Tibial nerve (tissue), 4 donors: ENCODE data around the gene MIA2.

Source experiments
- CTCF ChIP-seq, 5 experiments: fragments of 200-600 bp in 3 of 5; fragments of 450-650 bp in 2 of 5; sonication (generic) in 3 of 5; IDR thresholded peaks; one replicate each; pipeline ENCODE4 v1.5.1; 2016 to 2019; ENCODE audit warnings: antibody characterized with exemption in 5 of 5, mild to moderate bottlenecking in 3 of 5, moderate library complexity in 2 of 5
- EP300 ChIP-seq, 2 donors: sonication (generic); formaldehyde crosslinking; IDR thresholded peaks; one replicate each; pipeline ENCODE4 v1.6.1; 2017; ENCODE audit warnings: antibody characterized with exemption in 2 of 2, mild to moderate bottlenecking in 1 of 2
- POLR2A ChIP-seq, 2 donors: fragments of 450-650 bp; IDR thresholded peaks; one replicate each; pipeline ENCODE4 v1.6.1; 2017; ENCODE audit warnings: antibody characterized with exemption in 2 of 2, mild to moderate bottlenecking in 2 of 2, moderate library complexity in 2 of 2

GRCh38 chr14:39272918-39273317 lies 39.2 kb downstream of the MIA2 start:
- TF ChIP-seq CTCF (IDR thresholded peaks at IDR 0.05) (no peak), POLR2A (IDR thresholded peaks at IDR 0.05) (no peak), EP300 (IDR thresholded peaks at IDR 0.05) (no peak)
